Neural cell (in vitro differentiated cells): ENCODE results near the gene PTPN1. TPM values are rescaled to one million over a fixed set of nuclear protein-coding genes. Genes with fewer than 3 reads are reported as not detected.

Experiments used
- H2AFZ ChIP-seq: fragments of 200-600, 300-800 bp; sonication (generic), shearing (Covaris generic); 2 replicates; pipeline ENCODE4 v1.6.0; 2014; ENCODE audit warnings: low read depth, mild to moderate bottlenecking, antibody characterized with exemption, low read length, moderate library complexity
- H3F3A ChIP-seq: fragments of 200-600 bp; shearing (Covaris generic); 2 replicates; pipeline ENCODE4 v1.6.1; 2016; ENCODE audit warnings: mild to moderate bottlenecking, moderate library complexity, mixed read lengths, antibody characterized with exemption, low read length; ENCODE audit not compliant: insufficient read depth, poor library complexity, severe bottlenecking
- H3K27ac ChIP-seq: fragments of 200-600, 300-800 bp; sonication (generic), shearing (Covaris generic); 2 replicates; pipeline ENCODE4 v1.5.1; 2014; ENCODE audit warnings: mild to moderate bottlenecking, low read length, moderate library complexity
- H3K27me3 ChIP-seq: fragments of 300-800, 200-600 bp; sonication (generic), shearing (Covaris generic); 2 replicates; pipeline ENCODE4 v1.6.0; 2014; ENCODE audit warnings: mild to moderate bottlenecking, low read depth, low read length, moderate library complexity; ENCODE audit not compliant: insufficient read depth
- H3K36me3 ChIP-seq: fragments of 300-800, 200-600 bp; sonication (generic), shearing (Covaris generic); 2 replicates; pipeline ENCODE4 v1.5.1; 2014; ENCODE audit warnings: mild to moderate bottlenecking, antibody characterized with exemption, low read length, moderate library complexity; ENCODE audit not compliant: insufficient read depth
- H3K4me2 ChIP-seq: fragments of 300-800, 200-600 bp; sonication (generic), shearing (Covaris generic); 2 replicates; pipeline ENCODE4 v1.6.0; 2014; ENCODE audit warnings: mild to moderate bottlenecking, low read length
- H3K4me3 ChIP-seq: fragments of 300-800, 200-600 bp; sonication (generic), shearing (Covaris generic); 2 replicates; pipeline ENCODE4 v1.5.1; 2014; ENCODE audit warnings: mild to moderate bottlenecking, low read length, moderate library complexity
- H3K79me2 ChIP-seq: fragments of 200-600 bp; shearing (Covaris generic); replicated peaks from 2 replicates; pipeline ENCODE4 v1.6.0; 2014; ENCODE audit warnings: mild to moderate bottlenecking, low read length, moderate library complexity; ENCODE audit not compliant: insufficient read depth
- H3K9ac ChIP-seq: fragments of 300-800, 200-600 bp; sonication (generic), shearing (Covaris generic); 2 replicates; pipeline ENCODE4 v1.6.1; 2016; ENCODE audit warnings: mild to moderate bottlenecking, low read length, mixed read lengths
- H3K9me2 ChIP-seq: fragments of 200-600 bp; shearing (Covaris generic); 2 replicates; pipeline ENCODE4 v1.6.1; 2016; ENCODE audit warnings: mild to moderate bottlenecking, low read length, mixed read lengths; ENCODE audit not compliant: insufficient read depth
- H3K9me3 ChIP-seq: fragments of 200-600, 300-800 bp; sonication (generic), shearing (Covaris generic); 2 replicates; pipeline ENCODE4 v1.6.1; 2016; ENCODE audit warnings: mild to moderate bottlenecking, mixed run types, low read length, moderate library complexity, mixed read lengths
- H4K20me1 ChIP-seq: fragments of 200-600 bp; shearing (Covaris generic); 2 replicates; pipeline ENCODE4 v1.6.1; 2016; ENCODE audit warnings: mild to moderate bottlenecking, mixed run types; ENCODE audit not compliant: insufficient read depth
- EP300 ChIP-seq: fragments of 450-650 bp; conservative IDR thresholded peaks from 2 replicates; pipeline ENCODE4 v1.6.1; 2014; ENCODE audit warnings: antibody characterized with exemption, mild to moderate bottlenecking, moderate library complexity; ENCODE audit not compliant: poor library complexity, severe bottlenecking
- EZH2 ChIP-seq: fragments of 200-600, 300-800 bp; shearing (Covaris generic), sonication (generic); IDR thresholded peaks from 2 replicates; pipeline ENCODE4 v1.6.1; 2014; ENCODE audit warnings: antibody characterized with exemption, low read length, borderline replicate concordance, mild to moderate bottlenecking; ENCODE audit not compliant: insufficient read depth, poor library complexity, severe bottlenecking
- MXI1 ChIP-seq: fragments of 450-650 bp; conservative IDR thresholded peaks from 2 replicates; pipeline ENCODE4 v1.6.1; 2014; ENCODE audit warnings: antibody characterized with exemption, mild to moderate bottlenecking; ENCODE audit not compliant: poor library complexity, severe bottlenecking
- POLR2AphosphoS5 ChIP-seq: IDR thresholded peaks from 2 replicates; pipeline ENCODE4 v1.6.1; 2012
- RAD21 ChIP-seq: fragments of 450-650 bp; conservative IDR thresholded peaks from 2 replicates; pipeline ENCODE4 v1.6.1; 2014; ENCODE audit warnings: antibody characterized with exemption, mild to moderate bottlenecking, moderate library complexity
- SMC3 ChIP-seq: fragments of 450-650 bp; conservative IDR thresholded peaks from 2 replicates; pipeline ENCODE4 v1.6.1; 2014; ENCODE audit warnings: antibody characterized with exemption, mild to moderate bottlenecking, moderate library complexity; ENCODE audit not compliant: poor library complexity
- TAF1 ChIP-seq: IDR thresholded peaks from 2 replicates; pipeline ENCODE4 v1.6.1; 2012; ENCODE audit warnings: low read depth
- polyA plus RNA-seq: library from polyadenylated mRNA; depleted of rRNA; stranded (reverse); fragments of >200 nt; gene quantifications from 2 replicates; pipeline ENCODE4 v1.2.3, GENCODE V29; 2014
- TF ChIP-seq, protein P1 (sequence below): IDR thresholded peaks from 2 replicates; pipeline ENCODE4 v1.6.1; 2012; ENCODE audit warnings: borderline replicate concordance
- TF ChIP-seq, protein P2 (sequence below): fragments of 450-650 bp; IDR thresholded peaks from 2 replicates; pipeline ENCODE4 v1.5.1; 2014; ENCODE audit warnings: antibody characterized with exemption, mild to moderate bottlenecking, moderate library complexity; ENCODE audit not compliant: poor library complexity, severe bottlenecking

The PTPN1 gene
- polyA plus RNA-seq, 1 donor from 2014 or later = 48.1 TPM

DNA sequence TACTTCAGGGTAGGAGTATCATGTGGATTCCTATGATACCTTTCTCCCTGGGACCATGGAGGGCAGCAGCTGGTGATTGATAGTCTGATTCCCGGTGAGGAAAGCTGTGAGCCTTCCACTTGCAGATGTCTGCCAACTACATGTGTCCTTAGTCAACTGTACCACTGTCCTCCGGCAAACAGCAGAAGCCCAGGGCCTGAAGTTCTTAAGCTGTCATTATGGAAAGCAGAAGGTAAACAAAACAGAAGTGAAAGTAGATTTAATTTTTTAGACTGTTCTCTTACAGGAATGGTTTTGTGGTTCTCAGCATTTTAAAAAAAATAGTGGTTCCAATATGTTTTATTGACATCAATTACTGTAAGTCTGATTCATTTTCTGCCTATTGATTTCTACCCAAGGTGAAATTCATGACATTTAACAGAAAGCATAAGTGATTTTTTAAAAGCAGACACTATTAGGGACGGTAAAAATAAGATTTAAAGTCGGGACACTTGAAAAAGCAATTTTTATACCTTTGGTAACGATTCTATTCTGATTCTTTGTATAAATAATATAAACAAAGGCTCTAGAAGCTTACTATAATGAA, 36.6 kb downstream of the PTPN1 start:
- Histone ChIP-seq H3K9ac (no peak overlapping the region), H3K4me2 (no peak overlapping the region), H3K9me3 (no peaks in the 10 kb centered on the region), H3K27me3 (no peaks in the 10 kb centered on the region), H4K20me1 (no peaks in the 10 kb centered on the region), H3K27ac (no peak overlapping the region), H3K9me2 (no peaks in the 10 kb centered on the region), H3K36me3 (no peaks in the 10 kb centered on the region), H3K4me3 (no peak overlapping the region), H3K79me2 (peaks cover 19% of the 10 kb centered on the region), H2AFZ (no peak overlapping the region), H3F3A (no peaks in the 10 kb centered on the region)
- TF ChIP-seq MXI1 (no peak), EP300 (no peak), TAF1 (no peak)
- TF ChIP-seq, protein P1, sequence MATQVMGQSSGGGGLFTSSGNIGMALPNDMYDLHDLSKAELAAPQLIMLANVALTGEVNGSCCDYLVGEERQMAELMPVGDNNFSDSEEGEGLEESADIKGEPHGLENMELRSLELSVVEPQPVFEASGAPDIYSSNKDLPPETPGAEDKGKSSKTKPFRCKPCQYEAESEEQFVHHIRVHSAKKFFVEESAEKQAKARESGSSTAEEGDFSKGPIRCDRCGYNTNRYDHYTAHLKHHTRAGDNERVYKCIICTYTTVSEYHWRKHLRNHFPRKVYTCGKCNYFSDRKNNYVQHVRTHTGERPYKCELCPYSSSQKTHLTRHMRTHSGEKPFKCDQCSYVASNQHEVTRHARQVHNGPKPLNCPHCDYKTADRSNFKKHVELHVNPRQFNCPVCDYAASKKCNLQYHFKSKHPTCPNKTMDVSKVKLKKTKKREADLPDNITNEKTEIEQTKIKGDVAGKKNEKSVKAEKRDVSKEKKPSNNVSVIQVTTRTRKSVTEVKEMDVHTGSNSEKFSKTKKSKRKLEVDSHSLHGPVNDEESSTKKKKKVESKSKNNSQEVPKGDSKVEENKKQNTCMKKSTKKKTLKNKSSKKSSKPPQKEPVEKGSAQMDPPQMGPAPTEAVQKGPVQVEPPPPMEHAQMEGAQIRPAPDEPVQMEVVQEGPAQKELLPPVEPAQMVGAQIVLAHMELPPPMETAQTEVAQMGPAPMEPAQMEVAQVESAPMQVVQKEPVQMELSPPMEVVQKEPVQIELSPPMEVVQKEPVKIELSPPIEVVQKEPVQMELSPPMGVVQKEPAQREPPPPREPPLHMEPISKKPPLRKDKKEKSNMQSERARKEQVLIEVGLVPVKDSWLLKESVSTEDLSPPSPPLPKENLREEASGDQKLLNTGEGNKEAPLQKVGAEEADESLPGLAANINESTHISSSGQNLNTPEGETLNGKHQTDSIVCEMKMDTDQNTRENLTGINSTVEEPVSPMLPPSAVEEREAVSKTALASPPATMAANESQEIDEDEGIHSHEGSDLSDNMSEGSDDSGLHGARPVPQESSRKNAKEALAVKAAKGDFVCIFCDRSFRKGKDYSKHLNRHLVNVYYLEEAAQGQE = no peak
- TF ChIP-seq, protein P2, sequence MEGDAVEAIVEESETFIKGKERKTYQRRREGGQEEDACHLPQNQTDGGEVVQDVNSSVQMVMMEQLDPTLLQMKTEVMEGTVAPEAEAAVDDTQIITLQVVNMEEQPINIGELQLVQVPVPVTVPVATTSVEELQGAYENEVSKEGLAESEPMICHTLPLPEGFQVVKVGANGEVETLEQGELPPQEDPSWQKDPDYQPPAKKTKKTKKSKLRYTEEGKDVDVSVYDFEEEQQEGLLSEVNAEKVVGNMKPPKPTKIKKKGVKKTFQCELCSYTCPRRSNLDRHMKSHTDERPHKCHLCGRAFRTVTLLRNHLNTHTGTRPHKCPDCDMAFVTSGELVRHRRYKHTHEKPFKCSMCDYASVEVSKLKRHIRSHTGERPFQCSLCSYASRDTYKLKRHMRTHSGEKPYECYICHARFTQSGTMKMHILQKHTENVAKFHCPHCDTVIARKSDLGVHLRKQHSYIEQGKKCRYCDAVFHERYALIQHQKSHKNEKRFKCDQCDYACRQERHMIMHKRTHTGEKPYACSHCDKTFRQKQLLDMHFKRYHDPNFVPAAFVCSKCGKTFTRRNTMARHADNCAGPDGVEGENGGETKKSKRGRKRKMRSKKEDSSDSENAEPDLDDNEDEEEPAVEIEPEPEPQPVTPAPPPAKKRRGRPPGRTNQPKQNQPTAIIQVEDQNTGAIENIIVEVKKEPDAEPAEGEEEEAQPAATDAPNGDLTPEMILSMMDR = no peak

DNA sequence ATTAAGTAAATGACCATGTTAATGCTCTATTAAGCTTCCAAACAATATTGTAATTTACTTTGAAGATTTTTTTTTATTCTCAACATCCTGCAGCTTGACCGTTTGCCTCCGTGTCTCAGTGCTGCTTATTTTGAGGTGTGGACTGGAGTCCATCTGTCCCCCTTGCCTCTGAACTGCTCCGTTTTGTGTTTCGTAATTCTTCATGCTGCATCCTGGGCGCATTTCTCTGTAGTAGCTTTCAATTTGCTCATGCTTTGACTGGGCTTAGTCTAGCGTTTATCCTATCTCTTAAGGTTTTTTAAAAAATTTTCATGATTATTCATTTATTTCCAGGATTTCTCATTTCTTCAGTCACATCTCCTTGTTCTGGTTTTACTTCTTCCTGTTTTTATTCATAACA, 37.8 kb downstream of the PTPN1 start:
- Histone ChIP-seq H3K9me2 (no peaks in the 10 kb centered on the region), H3K4me2 (no peak overlapping the region), H3K36me3 (no peaks in the 10 kb centered on the region), H3K9ac (no peak overlapping the region), H2AFZ (no peak overlapping the region), H3K27ac (no peak overlapping the region), H3K27me3 (no peaks in the 10 kb centered on the region), H3K9me3 (no peaks in the 10 kb centered on the region), H3K79me2 (peaks cover 13% of the 10 kb centered on the region), H4K20me1 (no peaks in the 10 kb centered on the region), H3K4me3 (no peak overlapping the region), H3F3A (no peaks in the 10 kb centered on the region)
- TF ChIP-seq EP300 = no peak
- TF ChIP-seq, protein P1 = no peak
- TF ChIP-seq POLR2AphosphoS5 = no peak
- TF ChIP-seq, protein P2 = no peak
- TF ChIP-seq RAD21 = no peak
- TF ChIP-seq SMC3 = no peak
- TF ChIP-seq TAF1 = no peak
- TF ChIP-seq EZH2 = no peak
- no peak for TF ChIP-seq MXI1
